Left lung (tissue), 10 donors: ENCODE results near the gene POGLUT3. TPM values are rescaled to one million over a fixed set of nuclear protein-coding genes. Genes with fewer than 3 reads are reported as not detected.

Experiments
- ATAC-seq: fragments of 200-7000 bp; cut with Tn5 transposase; one replicate; pipeline ENCODE4 v1.9.1; 2020; ENCODE audit warnings: moderate library complexity
- DNase-seq, 4 donors: peaks; one replicate each; pipeline ENCODE4 v3.0.0-alpha.2; 2013 to 2020
- H3K27ac ChIP-seq, 2 donors: fragments of 200-600 bp; sonication (generic) in 1 of 2; one replicate each; pipeline versions ENCODE4 v1.5.0 to v1.8.0; 2020 to 2021
- H3K27me3 ChIP-seq, 2 donors: fragments of 200-600 bp; sonication (generic) in 1 of 2; one replicate each; pipeline versions ENCODE4 v1.5.0 to v1.8.0; 2020 to 2021
- H3K36me3 ChIP-seq, 2 donors: fragments of 200-600 bp; sonication (generic) in 1 of 2; one replicate each; pipeline versions ENCODE4 v1.5.0 to v1.8.0; 2020 to 2021
- H3K4me1 ChIP-seq, 2 donors: fragments of 200-600 bp; one replicate each; pipeline ENCODE4 v1.8.0; 2021
- H3K4me3 ChIP-seq, 2 donors: fragments of 200-600 bp; sonication (generic) in 1 of 2; one replicate each; pipeline versions ENCODE4 v1.5.0 to v1.8.0; 2020 to 2021; ENCODE audit warnings: mild to moderate bottlenecking in 1 of 2
- H3K9me3 ChIP-seq, 2 donors: fragments of 200-600 bp; sonication (generic) in 1 of 2; one replicate each; pipeline versions ENCODE4 v1.5.0 to v1.8.0; 2020 to 2021
- intact Hi-C, 2 donors: fragments of 100-400 bp; cut with DNase I; formaldehyde crosslinking; loops; one replicate each; pipeline versions ENCODE4 v1.11.2 to v1.14.2; 2022
- polyA plus RNA-seq, 6 donors: library from polyadenylated mRNA; unstranded; fragments of 120-200 nt; gene quantifications; one replicate each; pipeline ENCODE4 v1.2.1, GENCODE V29; 2013; ENCODE audit not compliant: insufficient read length in 6 of 6
- total RNA-seq, 2 donors: library from RNA; stranded (reverse); fragmentation: NEBNext Ultra II Directional; extraction: Animal tissue kit (Norgen Biotek cat#: 25700); gene quantifications; one replicate each; pipeline ENCODE4 v1.2.1, GENCODE V29; 2021
- TF ChIP-seq, protein P1 (sequence below), 2 donors: fragments of 200-600 bp; sonication (generic) in 1 of 2; IDR thresholded peaks; one replicate each; pipeline versions ENCODE4 v1.5.0 to v1.8.0; 2021; ENCODE audit warnings: antibody characterized with exemption in 2 of 2
- donor health status: DM: no; HTN: yes; CAD: no.
- donor health status: DM: no; HTN: no; CAD: no.

The POGLUT3 gene
- total and polyA plus RNA-seq, 8 donors, result 27.4 to 77.7 (median 65.6) TPM

DNA sequence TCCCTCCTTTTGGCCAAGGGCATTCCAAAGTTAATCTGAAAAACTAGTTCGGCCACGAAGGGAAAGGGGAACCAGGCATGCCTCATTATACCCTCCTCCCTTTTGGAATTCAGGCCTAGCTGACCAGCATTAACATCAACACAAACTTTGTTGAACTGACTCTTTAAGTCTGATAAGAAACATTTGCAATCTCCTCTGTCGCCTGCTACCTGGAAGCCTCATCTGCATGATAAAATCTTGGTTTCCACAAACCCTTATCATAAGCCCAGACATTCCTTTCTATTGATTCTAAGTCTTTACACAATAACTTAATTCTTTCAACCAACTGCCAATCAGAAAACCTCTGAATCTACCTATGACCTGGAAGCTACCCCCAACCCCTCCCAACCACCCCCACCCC lies 11.4 kb downstream of the POGLUT3 start:
- no peak for DNase-seq
- no peaks in the 10 kb centered on the region for H3K27me3 ChIP-seq
- peaks cover 0 to 62% of the 10 kb centered on the region in 2 donors for H3K36me3 ChIP-seq
- intact Hi-C loops, result no loop called here
- no peak overlapping the region for H3K4me3 ChIP-seq
- H3K27ac ChIP-seq, result no peak overlapping the region
- TF ChIP-seq, protein P1, sequence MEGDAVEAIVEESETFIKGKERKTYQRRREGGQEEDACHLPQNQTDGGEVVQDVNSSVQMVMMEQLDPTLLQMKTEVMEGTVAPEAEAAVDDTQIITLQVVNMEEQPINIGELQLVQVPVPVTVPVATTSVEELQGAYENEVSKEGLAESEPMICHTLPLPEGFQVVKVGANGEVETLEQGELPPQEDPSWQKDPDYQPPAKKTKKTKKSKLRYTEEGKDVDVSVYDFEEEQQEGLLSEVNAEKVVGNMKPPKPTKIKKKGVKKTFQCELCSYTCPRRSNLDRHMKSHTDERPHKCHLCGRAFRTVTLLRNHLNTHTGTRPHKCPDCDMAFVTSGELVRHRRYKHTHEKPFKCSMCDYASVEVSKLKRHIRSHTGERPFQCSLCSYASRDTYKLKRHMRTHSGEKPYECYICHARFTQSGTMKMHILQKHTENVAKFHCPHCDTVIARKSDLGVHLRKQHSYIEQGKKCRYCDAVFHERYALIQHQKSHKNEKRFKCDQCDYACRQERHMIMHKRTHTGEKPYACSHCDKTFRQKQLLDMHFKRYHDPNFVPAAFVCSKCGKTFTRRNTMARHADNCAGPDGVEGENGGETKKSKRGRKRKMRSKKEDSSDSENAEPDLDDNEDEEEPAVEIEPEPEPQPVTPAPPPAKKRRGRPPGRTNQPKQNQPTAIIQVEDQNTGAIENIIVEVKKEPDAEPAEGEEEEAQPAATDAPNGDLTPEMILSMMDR (IDR thresholded peaks at IDR 0.05), result no peak
- H3K4me1 ChIP-seq, result no peaks in the 10 kb centered on the region
- no peaks in the 10 kb centered on the region for H3K9me3 ChIP-seq
- ATAC-seq, result no peak

DNA sequence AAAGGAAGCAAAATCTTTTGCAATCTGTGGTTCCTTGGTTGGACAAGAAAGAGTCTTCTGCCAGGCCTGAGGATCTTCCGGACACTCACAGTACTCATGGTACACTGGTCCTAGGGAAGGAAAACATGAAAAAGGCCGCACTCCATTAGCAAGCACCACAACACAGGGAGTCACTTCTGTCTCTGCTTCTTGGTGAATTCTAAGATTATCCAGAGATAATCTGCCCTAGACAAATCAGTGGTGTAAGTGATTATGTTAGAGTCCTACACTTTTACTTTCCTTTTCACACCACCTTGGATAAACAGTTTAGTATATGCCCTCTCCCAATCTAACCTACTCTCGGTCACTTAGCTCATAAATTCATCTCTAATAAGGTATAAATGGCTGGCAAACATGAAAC lies 11.9 kb downstream of the POGLUT3 start:
- H3K4me1 ChIP-seq, result no peaks in the 10 kb centered on the region
- intact Hi-C loops, result no loop called here
- H3K36me3 ChIP-seq, result peaks cover 0 to 67% of the 10 kb centered on the region in 2 donors
- DNase-seq (no peak), ATAC-seq (no peak)
- no peak overlapping the region for H3K4me3 ChIP-seq
- TF ChIP-seq, protein P1 (IDR thresholded peaks at IDR 0.05), result no peak
- H3K9me3 ChIP-seq, result no peaks in the 10 kb centered on the region
- H3K27ac ChIP-seq, result no peak overlapping the region
- no peaks in the 10 kb centered on the region for H3K27me3 ChIP-seq

DNA sequence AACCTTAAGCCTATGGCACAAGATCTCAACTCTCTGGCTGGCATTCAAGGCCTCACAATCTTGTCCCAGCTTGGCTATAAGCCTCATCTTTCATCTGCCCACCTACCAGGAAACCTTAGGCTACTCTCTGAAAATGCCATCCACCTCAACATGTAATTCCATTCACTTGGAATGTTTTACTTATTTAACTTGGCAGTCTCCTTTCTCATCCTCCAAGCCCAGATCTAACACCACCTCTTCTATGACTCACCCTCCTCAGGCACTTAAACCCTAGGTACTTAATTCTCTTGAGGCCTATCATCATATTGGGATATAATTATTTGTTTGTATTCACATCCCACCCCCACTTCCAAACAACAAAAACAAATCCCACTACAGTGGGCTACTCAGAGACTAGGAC lies 15.0 kb downstream of the POGLUT3 start:
- Histone ChIP-seq H3K27me3 (no peaks in the 10 kb centered on the region), H3K36me3 (peaks cover 0 to 65% of the 10 kb centered on the region in 2 donors), H3K27ac (no peak overlapping the region), H3K4me3 (no peak overlapping the region), H3K4me1 (no peaks in the 10 kb centered on the region), H3K9me3 (no peaks in the 10 kb centered on the region)
- intact Hi-C loops, result no loop called here
- TF ChIP-seq, protein P1 (IDR thresholded peaks at IDR 0.05), result no peak
- DNase-seq, result no peak
- ATAC-seq, result peak; percentile 90

DNA sequence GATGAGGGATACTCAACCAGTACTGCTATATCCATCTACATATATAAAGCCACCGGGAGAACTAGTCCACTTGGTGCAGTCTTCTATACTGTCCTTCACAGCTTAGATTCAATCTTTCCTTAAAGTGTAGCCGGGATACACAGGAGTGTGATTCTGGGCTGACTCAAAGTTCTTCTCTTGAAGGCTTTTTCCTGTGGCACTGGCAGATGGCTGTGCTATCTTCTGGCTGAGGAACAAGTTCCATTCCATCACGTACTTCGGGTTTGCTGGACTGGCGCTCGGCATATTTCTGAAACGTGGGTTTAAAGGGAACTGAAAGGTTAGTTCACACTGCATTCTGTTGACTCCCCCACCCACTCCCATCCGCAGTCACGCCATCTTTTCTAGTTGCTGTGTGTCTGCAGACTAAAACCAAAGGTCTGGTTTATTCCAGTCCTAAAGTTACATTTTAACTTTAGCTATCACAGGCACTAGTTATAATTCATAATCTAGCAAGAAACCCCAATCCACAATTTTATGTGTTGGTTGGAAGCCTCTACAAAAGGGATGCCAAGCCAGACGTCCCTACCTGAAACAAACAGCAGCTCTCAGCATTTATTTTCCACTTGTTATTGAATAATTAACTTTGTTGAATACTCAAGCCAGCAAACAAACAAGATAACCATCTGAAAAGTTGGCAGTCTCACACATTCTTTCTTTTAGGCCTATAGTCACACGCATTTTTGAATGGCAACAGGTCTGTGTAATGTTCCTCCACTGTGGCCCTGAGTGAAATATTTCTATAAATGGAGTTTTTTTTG lies 23.3 kb downstream of the POGLUT3 start:
- TF ChIP-seq, protein P1 (IDR thresholded peaks at IDR 0.05), result no peak
- Histone ChIP-seq H3K4me3 (no peak overlapping the region), H3K9me3 (no peaks in the 10 kb centered on the region), H3K4me1 (no peaks in the 10 kb centered on the region), H3K27ac (no peak overlapping the region), H3K27me3 (no peaks in the 10 kb centered on the region), H3K36me3 (peaks cover 0 to 58% of the 10 kb centered on the region in 2 donors)
- DNase-seq, result no peak
- intact Hi-C loops, result no loop called here
- ATAC-seq, result no peak

DNA sequence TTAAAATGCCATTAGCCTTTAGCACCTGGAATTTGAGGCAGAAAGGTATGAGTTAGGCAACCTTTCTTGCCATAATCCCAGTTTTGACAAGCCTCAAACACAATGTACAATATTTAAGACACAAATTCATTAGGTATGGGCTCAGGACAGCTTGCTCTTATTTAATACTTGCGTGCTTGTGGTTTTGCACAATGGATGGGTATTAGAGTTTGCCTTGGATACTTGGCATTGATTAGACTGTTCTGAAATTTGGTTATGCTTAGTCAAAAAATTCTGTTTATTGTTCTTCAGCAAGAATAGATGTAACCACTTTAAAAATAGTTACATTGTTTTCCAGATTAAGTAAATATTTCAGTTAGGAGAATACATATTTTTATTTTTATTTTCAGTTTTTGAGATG lies 25.5 kb downstream of the POGLUT3 start:
- Histone ChIP-seq H3K27ac (no peak overlapping the region), H3K4me3 (no peak overlapping the region), H3K27me3 (no peaks in the 10 kb centered on the region), H3K9me3 (no peaks in the 10 kb centered on the region), H3K36me3 (peaks cover 0 to 42% of the 10 kb centered on the region in 2 donors), H3K4me1 (peaks cover 0 to 3% of the 10 kb centered on the region in 2 donors)
- TF ChIP-seq, protein P1 (IDR thresholded peaks at IDR 0.05), result no peak
- DNase-seq (no peak), ATAC-seq (no peak)
- intact Hi-C loops, result no loop called here
